Parathyroid adenoma (tissue), 2 donors: ENCODE results near the gene R3HCC1L.

Source experiments
- H2AFZ ChIP-seq: fragments of 300-600 bp; sonication (generic); one replicate; pipeline ENCODE4 v1.7.0; 2017; ENCODE audit warnings: antibody characterized with exemption, mild to moderate bottlenecking
- H3K27ac ChIP-seq: fragments of 300-600 bp; sonication (generic); one replicate; pipeline ENCODE4 v1.7.0; 2017
- H3K27me3 ChIP-seq: fragments of 300-600 bp; sonication (generic); one replicate; pipeline ENCODE4 v1.7.0; 2017; ENCODE audit warnings: low read length; ENCODE audit not compliant: control insufficient read depth, insufficient read depth
- H3K36me3 ChIP-seq: fragments of 300-600 bp; sonication (generic); one replicate; pipeline ENCODE4 v1.7.0; 2017; ENCODE audit warnings: low read length; ENCODE audit not compliant: control insufficient read depth, insufficient read depth
- H3K4me1 ChIP-seq: fragments of 300-600 bp; sonication (generic); one replicate; pipeline ENCODE4 v1.7.0; 2017; ENCODE audit warnings: control low read depth
- H3K4me2 ChIP-seq: fragments of 300-600 bp; sonication (generic); one replicate; pipeline ENCODE4 v1.7.0; 2017; ENCODE audit warnings: low read length
- H3K4me3 ChIP-seq: fragments of 300-600 bp; sonication (generic); one replicate; pipeline ENCODE4 v1.7.0; 2017; ENCODE audit warnings: low read depth, low read length
- H3K79me2 ChIP-seq: fragments of 300-600 bp; sonication (generic); one replicate; pipeline ENCODE4 v1.7.0; 2017; ENCODE audit warnings: control low read depth
- H3K9ac ChIP-seq: fragments of 300-600 bp; sonication (generic); one replicate; pipeline ENCODE4 v1.7.0; 2017; ENCODE audit warnings: mild to moderate bottlenecking
- H3K9me3 ChIP-seq: fragments of 300-600 bp; sonication (generic); one replicate; pipeline ENCODE4 v1.7.0; 2017; ENCODE audit warnings: low read length; ENCODE audit not compliant: control insufficient read depth
- CTCF ChIP-seq: fragments of 300-600 bp; sonication (generic); IDR thresholded peaks from one replicate; pipeline ENCODE4 v1.7.0; 2017; ENCODE audit warnings: antibody characterized with exemption, mild to moderate bottlenecking
- donor health status: primary hyperparathyroidism.

R3HCC1L gene

GRCh38 chr10:98098247-98098646 is 36.2 kb upstream of the R3HCC1L start:
- Histone ChIP-seq H2AFZ (no peak overlapping the region), H3K27ac (no peak overlapping the region), H3K36me3 (no peaks in the 10 kb centered on the region), H3K79me2 (no peaks in the 10 kb centered on the region), H3K4me3 (no peak overlapping the region), H3K4me1 (no peaks in the 10 kb centered on the region), H3K27me3 (no peaks in the 10 kb centered on the region), H3K4me2 (no peak overlapping the region), H3K9ac (no peak overlapping the region), H3K9me3 (no peaks in the 10 kb centered on the region)
- TF ChIP-seq CTCF: no peak

GRCh38 chr10:98100476-98100875 is 34.0 kb upstream of the R3HCC1L start:
- no peak for TF ChIP-seq CTCF

GRCh38 chr10:98101366-98101765 is 33.1 kb upstream of the R3HCC1L start:
- Histone ChIP-seq H3K9ac (no peak overlapping the region), H3K27ac (no peak overlapping the region), H3K4me2 (no peak overlapping the region), H3K9me3 (no peaks in the 10 kb centered on the region), H3K36me3 (no peaks in the 10 kb centered on the region), H3K4me1 (no peaks in the 10 kb centered on the region), H3K79me2 (no peaks in the 10 kb centered on the region), H3K4me3 (no peak overlapping the region), H3K27me3 (no peaks in the 10 kb centered on the region), H2AFZ (no peak overlapping the region)
- TF ChIP-seq CTCF: no peak

More at GRCh38 chr10:98100476-98100875, 34.0 kb upstream of the R3HCC1L start:
- Histone ChIP-seq H2AFZ (no peak overlapping the region), H3K9ac (no peak overlapping the region), H3K27me3 (no peaks in the 10 kb centered on the region), H3K4me2 (no peak overlapping the region), H3K4me3 (no peak overlapping the region), H3K27ac (no peak overlapping the region), H3K9me3 (no peaks in the 10 kb centered on the region), H3K4me1 (no peaks in the 10 kb centered on the region), H3K36me3 (no peaks in the 10 kb centered on the region), H3K79me2 (no peaks in the 10 kb centered on the region)

GRCh38 chr10:98104125-98104524 is 30.3 kb upstream of the R3HCC1L start:
- no peak overlapping the region for H3K4me3 ChIP-seq
- no peak overlapping the region for H3K9ac ChIP-seq
- H3K27me3 ChIP-seq: no peaks in the 10 kb centered on the region
- no peak overlapping the region for H3K4me2 ChIP-seq
- H3K79me2 ChIP-seq: no peaks in the 10 kb centered on the region
- H2AFZ ChIP-seq: no peak overlapping the region
- no peak for TF ChIP-seq CTCF
- no peaks in the 10 kb centered on the region for H3K36me3 ChIP-seq
- H3K4me1 ChIP-seq: no peaks in the 10 kb centered on the region
- H3K9me3 ChIP-seq: no peaks in the 10 kb centered on the region
- H3K27ac ChIP-seq: no peak overlapping the region

- no peaks in the 10 kb centered on the region for H3K9me3 ChIP-seq
- no peaks in the 10 kb centered on the region for H3K27me3 ChIP-seq
- no peaks in the 10 kb centered on the region for H3K79me2 ChIP-seq
- H3K4me1 ChIP-seq: no peaks in the 10 kb centered on the region
- no peak overlapping the region for H3K4me2 ChIP-seq
- no peak overlapping the region for H3K9ac ChIP-seq
- H3K36me3 ChIP-seq: no peaks in the 10 kb centered on the region
- TF ChIP-seq CTCF: no peak
- no peak overlapping the region for H2AFZ ChIP-seq
- no peak overlapping the region for H3K27ac ChIP-seq
- H3K4me3 ChIP-seq: no peak overlapping the region
Observed at GRCh38 chr10:98106531-98106930, 27.9 kb upstream of the R3HCC1L start.
